CD8-positive, alpha-beta memory T cell (primary cell): Measurements from ENCODE around the gene SLC6A20. TPM values are rescaled to one million over a fixed set of nuclear protein-coding genes. Genes with fewer than 3 reads are reported as not detected.

Source experiments
- CTCF ChIA-PET: fragments of 350-600 bp; sonication (Branson Sonifier 250); formaldehyde crosslinking; loops from one replicate; lab custom pipeline; 2021; ENCODE audit warnings: antibody characterized with exemption; lab: Charles Lee
- POLR2A ChIA-PET: fragments of 350-600 bp; sonication (Branson Sonifier 250); formaldehyde crosslinking; loops from one replicate; lab custom pipeline; 2021; ENCODE audit warnings: antibody characterized with exemption; lab: Charles Lee
- DNase-seq, 5 donors: peaks; one replicate each; pipeline versions ENCODE4 v3.0.0 to v3.0.0-alpha.2; 2020 to 2022; ENCODE audit warnings: mixed read lengths in 1 of 5
- H3K27ac ChIP-seq: one replicate; pipeline ENCODE4 v1.7.0; 2013; ENCODE audit warnings: low read depth, mild to moderate bottlenecking, low read length, moderate library complexity
- H3K27me3 ChIP-seq: 2 replicates; pipeline ENCODE4 v1.7.0; 2013; ENCODE audit warnings: low read length, mild to moderate bottlenecking; ENCODE audit not compliant: insufficient read depth, poor library complexity, severe bottlenecking
- H3K36me3 ChIP-seq: 2 replicates; pipeline ENCODE4 v1.7.0; 2013; ENCODE audit warnings: mild to moderate bottlenecking, low read length, moderate library complexity; ENCODE audit not compliant: insufficient read depth
- H3K4me1 ChIP-seq: 2 replicates; pipeline ENCODE4 v1.7.0; 2013; ENCODE audit warnings: mild to moderate bottlenecking, low read length, moderate library complexity; ENCODE audit not compliant: insufficient read depth
- H3K4me3 ChIP-seq: 2 replicates; pipeline ENCODE4 v1.7.0; 2013; ENCODE audit warnings: mild to moderate bottlenecking, low read length
- H3K9me3 ChIP-seq: 2 replicates; pipeline ENCODE4 v1.7.0; 2013; ENCODE audit warnings: mild to moderate bottlenecking, low read length
- H3K27ac Mint-ChIP-seq, 8 donors: one replicate each; pipeline ENCODE4 v1.8.0; 2020 to 2021; ENCODE audit warnings: mixed read lengths in 8 of 8, mild to moderate bottlenecking in 6 of 8, inconsistent platforms in 3 of 8, moderate library complexity in 3 of 8
- H3K27me3 Mint-ChIP-seq, 2 donors: one replicate each; pipeline ENCODE4 v1.8.0; 2020 to 2021; ENCODE audit warnings: mixed read lengths in 2 of 2, mild to moderate bottlenecking in 1 of 2, moderate library complexity in 1 of 2
- H3K36me3 Mint-ChIP-seq, 3 donors: one replicate each; pipeline ENCODE4 v1.8.0; 2020 to 2021; ENCODE audit warnings: mixed read lengths in 3 of 3, inconsistent platforms in 1 of 3, mild to moderate bottlenecking in 1 of 3
- H3K4me1 Mint-ChIP-seq, 3 donors: one replicate each; pipeline ENCODE4 v1.8.0; 2020 to 2021; ENCODE audit warnings: mixed read lengths in 3 of 3, inconsistent platforms in 1 of 3, mild to moderate bottlenecking in 1 of 3
- H3K4me3 Mint-ChIP-seq, 7 donors: one replicate each; pipeline ENCODE4 v1.8.0; 2020 to 2021; ENCODE audit warnings: mixed read lengths in 7 of 7, mild to moderate bottlenecking in 6 of 7, moderate library complexity in 4 of 7, inconsistent platforms in 2 of 7
- H3K9me3 Mint-ChIP-seq, 5 donors: one replicate each; pipeline ENCODE4 v1.8.0; 2020 to 2022; ENCODE audit warnings: mixed read lengths in 5 of 5, mild to moderate bottlenecking in 3 of 5, moderate library complexity in 2 of 5, inconsistent platforms in 1 of 5
- polyA plus RNA-seq: library from polyadenylated mRNA; unstranded; fragments of 300-500 nt; fragmentation: Illumina TruSeq; gene quantifications from one replicate; pipeline ENCODE4 v1.2.3, GENCODE V29; 2021
- total RNA-seq, 2 experiments: library from RNA; stranded (reverse); gene quantifications; one replicate each; pipeline ENCODE4 v1.2.3, GENCODE V29; 2021

SLC6A20 gene
- total and polyA plus RNA-seq, 3 experiments from 2014 or later, result not detected

DNA sequence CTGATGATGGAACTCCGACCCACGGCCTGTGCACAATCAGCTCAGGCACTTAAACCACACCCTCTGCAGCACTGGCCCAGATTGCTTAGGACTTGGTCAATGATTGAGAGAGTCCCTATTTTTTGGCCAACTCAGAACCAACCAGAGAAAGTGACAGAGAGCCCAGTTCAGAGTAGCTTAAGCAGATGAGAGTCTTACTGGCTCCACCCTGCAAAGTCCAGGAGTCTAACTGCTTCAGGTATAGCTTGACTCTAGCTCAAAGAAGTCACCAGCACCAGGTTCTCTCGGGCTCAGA is 20.1 kb downstream of the SLC6A20 start:
- no peak for DNase-seq
- Mint-ChIP-seq H3K36me3 (no peaks in the 10 kb centered on the region), H3K9me3 (no peaks in the 10 kb centered on the region), H3K4me1 (peaks cover 6 to 17% (median 16%) of the 10 kb centered on the region in 3 donors), H3K27ac (no peak overlapping the region), H3K4me3 (no peak overlapping the region), H3K27me3 (peaks cover 4 to 5% of the 10 kb centered on the region in 2 donors)
- ChIA-PET CTCF (interaction anchor here (1.4 kb wide), 1 partner anchor 15 kb away, joined by 6 read pairs; no protein-coding TSS in a partner anchor), POLR2A (no interaction called here)
- Histone ChIP-seq H3K4me1 (no peaks in the 10 kb centered on the region), H3K36me3 (no peaks in the 10 kb centered on the region), H3K27ac (no peak overlapping the region), H3K4me3 (no peak overlapping the region), H3K9me3 (no peaks in the 10 kb centered on the region), H3K27me3 (peaks cover 4% of the 10 kb centered on the region)

DNA sequence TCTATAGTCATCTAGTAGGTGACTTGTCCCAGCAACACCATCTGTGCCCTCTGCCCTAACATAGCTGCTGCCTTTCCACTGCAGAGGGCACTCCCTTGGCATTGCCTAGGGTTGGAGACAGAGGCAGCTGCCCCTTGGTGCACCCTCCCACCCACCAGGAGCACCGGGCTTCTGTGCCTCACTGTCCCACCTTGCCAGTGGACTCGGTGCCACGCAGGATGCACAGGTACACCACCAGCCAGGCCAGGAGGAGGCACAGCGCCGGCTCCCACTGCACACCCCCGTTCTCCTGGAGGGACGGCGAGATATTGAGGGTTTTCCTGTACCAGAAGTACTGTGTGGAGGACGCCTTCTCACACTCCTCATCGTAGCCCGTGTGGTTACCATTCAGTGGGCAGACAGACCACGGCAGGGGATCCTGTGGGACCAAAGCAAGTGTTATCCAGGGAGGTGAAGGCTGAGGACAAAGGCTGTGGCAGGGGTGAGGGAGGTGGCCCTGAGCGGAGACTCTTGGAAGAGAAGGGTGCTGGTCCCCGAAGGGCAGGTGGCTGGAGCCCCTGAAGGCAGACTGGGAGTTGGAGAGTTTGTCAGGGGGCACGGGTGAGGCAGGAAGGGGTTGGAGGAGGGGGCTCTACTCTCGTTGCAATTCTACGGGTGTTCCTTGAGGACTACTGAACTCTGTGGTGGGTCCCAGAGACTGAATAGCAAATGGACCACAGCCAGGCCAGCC is 20.6 kb downstream of the SLC6A20 start:
- Mint-ChIP-seq H3K27ac (no peak overlapping the region), H3K27me3 (peaks cover 4 to 5% of the 10 kb centered on the region in 2 donors), H3K4me3 (no peak overlapping the region), H3K4me1 (peaks cover 6 to 17% (median 16%) of the 10 kb centered on the region in 3 donors), H3K9me3 (no peaks in the 10 kb centered on the region), H3K36me3 (no peaks in the 10 kb centered on the region)
- H3K4me1 ChIP-seq, result no peaks in the 10 kb centered on the region
- peaks cover 4% of the 10 kb centered on the region for H3K27me3 ChIP-seq
- H3K27ac ChIP-seq, result no peak overlapping the region
- POLR2A ChIA-PET, result no interaction called here
- CTCF ChIA-PET, result interaction anchor here (1.4 kb wide), 1 partner anchor 14 kb away, joined by 6 read pairs; no protein-coding TSS in a partner anchor
- no peaks in the 10 kb centered on the region for H3K9me3 ChIP-seq
- no peak for DNase-seq
- H3K36me3 ChIP-seq, result no peaks in the 10 kb centered on the region
- no peak overlapping the region for H3K4me3 ChIP-seq

DNA sequence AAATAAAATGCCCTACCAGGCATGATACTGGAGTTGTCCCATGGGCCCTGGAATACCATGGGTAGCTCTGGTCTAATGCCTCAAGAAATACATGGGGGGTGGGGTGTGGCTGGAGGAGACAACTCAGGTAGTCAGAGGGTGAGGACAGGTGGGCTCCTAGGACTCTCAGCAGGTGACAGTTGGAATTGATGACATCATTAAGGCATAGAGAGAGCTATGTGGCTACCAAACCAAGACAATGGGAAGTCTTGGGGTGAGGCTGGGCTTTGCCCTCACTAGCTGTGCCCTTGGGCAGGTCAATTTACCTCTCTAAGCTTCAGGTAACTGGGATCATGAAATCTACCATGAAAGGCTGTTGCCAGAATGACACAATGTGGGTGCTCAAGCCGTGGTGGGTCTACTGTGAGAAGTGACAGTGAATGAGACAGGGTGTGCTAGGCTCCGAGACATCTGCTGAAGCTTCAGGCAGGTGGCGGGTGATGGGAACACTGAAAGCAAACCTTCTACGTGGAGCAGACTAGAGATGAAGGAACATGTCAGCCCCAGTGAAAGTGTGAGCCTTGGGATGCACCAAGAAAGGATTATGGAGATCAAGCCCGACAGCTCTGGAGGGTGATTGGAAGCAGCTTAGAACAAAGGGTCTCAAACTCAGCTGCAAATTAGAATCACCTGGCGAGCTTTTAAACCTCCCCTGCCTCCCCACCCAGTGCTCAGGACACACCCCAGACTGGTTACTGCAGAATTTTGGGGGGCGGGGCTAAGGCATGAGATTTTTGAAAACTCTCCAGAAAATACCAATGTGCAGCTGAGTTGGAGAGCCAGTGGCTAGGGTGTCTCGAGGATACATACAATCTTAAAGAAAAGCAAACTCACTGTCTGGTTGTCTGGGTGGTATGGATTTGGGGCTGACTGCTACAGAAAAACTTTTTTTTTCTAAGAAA is 21.5 kb downstream of the SLC6A20 start:
- H3K4me1 Mint-ChIP-seq, result peaks cover 6 to 17% (median 16%) of the 10 kb centered on the region in 3 donors
- Histone ChIP-seq H3K9me3 (no peaks in the 10 kb centered on the region), H3K27me3 (peaks cover 4% of the 10 kb centered on the region), H3K36me3 (no peaks in the 10 kb centered on the region), H3K4me3 (no peak overlapping the region), H3K4me1 (no peaks in the 10 kb centered on the region), H3K27ac (no peak overlapping the region)
- no peaks in the 10 kb centered on the region for H3K9me3 Mint-ChIP-seq
- H3K27me3 Mint-ChIP-seq, result peaks cover 4 to 5% of the 10 kb centered on the region in 2 donors
- POLR2A ChIA-PET, result interaction anchor here (0.6 kb wide), 1 partner anchor 51 kb away, joined by 3 read pairs; no protein-coding TSS in a partner anchor
- H3K36me3 Mint-ChIP-seq, result no peaks in the 10 kb centered on the region
- no peak overlapping the region for H3K27ac Mint-ChIP-seq
- CTCF ChIA-PET, result no interaction called here
- H3K4me3 Mint-ChIP-seq, result no peak overlapping the region
- DNase-seq, result no peak

DNA sequence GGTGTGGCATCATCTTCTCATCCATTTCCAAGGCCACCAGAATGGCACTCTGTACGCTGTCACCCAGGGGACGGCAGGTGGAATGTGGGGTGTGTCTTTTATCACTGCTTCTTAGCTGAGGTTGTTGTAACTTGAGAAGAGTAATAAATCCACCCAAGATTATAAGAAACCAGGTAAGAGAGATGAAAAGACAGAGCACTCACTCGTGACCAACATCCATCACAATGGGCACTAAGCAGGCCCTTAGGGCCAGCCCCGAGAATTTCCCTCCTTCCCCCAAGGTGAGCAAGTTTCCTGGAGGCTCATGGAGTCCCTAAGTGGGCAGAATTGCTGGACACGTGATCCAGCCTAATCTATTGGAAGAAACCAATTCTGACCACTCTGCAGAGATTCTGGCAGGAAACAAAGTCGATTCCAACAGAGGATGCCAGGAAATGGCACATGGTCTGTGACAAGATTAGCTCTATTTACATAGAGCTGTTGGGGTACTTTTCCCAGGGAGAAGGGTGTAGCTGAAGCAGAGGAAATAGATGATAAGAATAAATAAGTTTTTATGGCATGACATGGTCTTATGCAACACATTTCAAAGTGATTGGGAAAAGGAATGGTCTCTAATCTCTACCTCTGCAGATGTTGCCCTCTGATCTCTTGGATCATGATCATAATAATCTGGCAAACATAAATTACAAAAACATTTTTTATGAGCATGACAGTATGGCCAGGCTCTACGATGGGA is 22.5 kb downstream of the SLC6A20 start:
- no peaks in the 10 kb centered on the region for H3K36me3 ChIP-seq
- peaks cover 4% of the 10 kb centered on the region for H3K27me3 ChIP-seq
- no peaks in the 10 kb centered on the region for H3K9me3 ChIP-seq
- ChIA-PET POLR2A (interaction anchor here (0.6 kb wide), 1 partner anchor 52 kb away, joined by 3 read pairs; no protein-coding TSS in a partner anchor), CTCF (no interaction called here)
- H3K4me1 ChIP-seq, result no peaks in the 10 kb centered on the region
- no peak for DNase-seq
- Mint-ChIP-seq H3K9me3 (no peaks in the 10 kb centered on the region), H3K36me3 (no peaks in the 10 kb centered on the region), H3K4me1 (peaks cover 6 to 17% (median 16%) of the 10 kb centered on the region in 3 donors), H3K4me3 (no peak overlapping the region), H3K27me3 (peaks cover 4 to 5% of the 10 kb centered on the region in 2 donors), H3K27ac (peak overlapping the region in 1 of 8 donors; percentile 54)
- H3K27ac ChIP-seq, result no peak overlapping the region
- H3K4me3 ChIP-seq, result no peak overlapping the region

DNA sequence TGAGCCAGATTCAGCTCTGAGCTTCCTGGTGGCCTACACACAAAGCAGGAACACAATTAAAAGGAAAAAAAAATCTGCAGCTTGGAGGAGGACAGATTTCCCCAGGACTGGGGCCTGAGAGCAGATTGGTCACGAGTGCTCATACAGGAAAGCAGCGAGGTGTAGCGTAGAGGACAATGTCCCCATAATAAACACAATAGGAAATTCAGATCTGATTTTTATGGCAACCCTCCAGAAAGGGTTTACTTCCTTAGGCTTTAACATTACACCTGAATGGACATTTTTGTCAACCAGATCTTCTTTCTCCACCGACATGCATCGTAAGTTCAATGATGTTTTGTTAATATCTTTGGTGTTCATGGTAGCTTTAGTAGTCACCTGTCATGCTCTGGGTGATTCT is 23.3 kb downstream of the SLC6A20 start:
- peaks cover 6 to 17% (median 16%) of the 10 kb centered on the region in 3 donors for H3K4me1 Mint-ChIP-seq
- Histone ChIP-seq H3K4me3 (no peak overlapping the region), H3K27ac (no peak overlapping the region), H3K27me3 (peaks cover 4% of the 10 kb centered on the region), H3K4me1 (no peaks in the 10 kb centered on the region), H3K36me3 (no peaks in the 10 kb centered on the region), H3K9me3 (no peaks in the 10 kb centered on the region)
- CTCF ChIA-PET, result no interaction called here
- peak overlapping the region in 1 of 7 donors; percentile 20 for H3K4me3 Mint-ChIP-seq
- no peaks in the 10 kb centered on the region for H3K9me3 Mint-ChIP-seq
- no peaks in the 10 kb centered on the region for H3K36me3 Mint-ChIP-seq
- POLR2A ChIA-PET, result no interaction called here
- peaks cover 2 to 4% of the 10 kb centered on the region in 2 donors for H3K27me3 Mint-ChIP-seq
- no peak for DNase-seq
- peak overlapping the region in 2 of 8 donors; percentile 20 to 82 for H3K27ac Mint-ChIP-seq

DNA sequence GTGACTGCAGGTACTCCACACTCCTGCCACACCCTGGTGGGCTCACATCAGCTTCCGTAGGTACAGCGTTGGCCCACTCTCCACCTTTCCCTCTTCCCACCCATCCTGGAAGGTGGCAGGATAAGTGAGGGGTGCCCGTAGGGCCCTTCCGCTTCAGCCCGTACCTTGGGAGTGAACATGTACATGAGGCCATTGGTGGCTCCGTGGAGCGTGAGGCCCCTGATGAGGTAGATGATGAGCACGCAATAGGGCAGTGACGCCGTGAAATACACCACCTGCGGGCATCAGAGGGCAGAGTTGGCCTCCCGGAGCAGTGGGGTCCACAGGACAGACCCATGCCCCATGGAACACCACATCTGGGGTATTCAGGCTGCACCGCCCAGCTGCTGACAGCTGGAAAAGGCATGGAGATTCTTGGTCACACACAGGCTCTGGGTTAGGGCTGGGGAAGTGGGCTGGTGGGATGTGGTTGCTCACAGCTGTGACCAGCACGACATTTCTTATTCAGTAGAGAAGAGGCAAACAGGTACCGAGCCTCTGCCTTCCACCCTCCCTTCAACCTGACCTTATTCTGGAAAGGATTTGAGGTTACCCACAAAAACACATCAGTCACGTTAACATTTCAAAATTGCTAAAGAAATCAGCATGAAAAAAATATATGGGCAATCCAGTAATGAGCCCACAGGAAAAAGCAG is 23.8 kb downstream of the SLC6A20 start:
- peaks cover 4 to 5% of the 10 kb centered on the region in 2 donors for H3K27me3 Mint-ChIP-seq
- peaks cover 6 to 17% (median 16%) of the 10 kb centered on the region in 3 donors for H3K4me1 Mint-ChIP-seq
- POLR2A ChIA-PET, result no interaction called here
- H3K9me3 Mint-ChIP-seq, result peaks cover 0 to 1% (median 0%) of the 10 kb centered on the region in 5 donors
- H3K36me3 Mint-ChIP-seq, result no peaks in the 10 kb centered on the region
- peak overlapping the region in 3 of 8 donors; percentile 5 to 21 (median 20) for H3K27ac Mint-ChIP-seq
- peak overlapping the region in 1 of 7 donors; percentile 20 for H3K4me3 Mint-ChIP-seq
- H3K4me3 ChIP-seq, result no peak overlapping the region
- H3K27me3 ChIP-seq, result peaks cover 4% of the 10 kb centered on the region
- CTCF ChIA-PET, result interaction anchor here (1.3 kb wide), 1 partner anchor 157 kb away, joined by 5 read pairs; no protein-coding TSS in a partner anchor
- no peak overlapping the region for H3K27ac ChIP-seq
- H3K9me3 ChIP-seq, result no peaks in the 10 kb centered on the region
- H3K36me3 ChIP-seq, result no peaks in the 10 kb centered on the region
- peak in 2 of 5 donors; percentile 26 to 52 for DNase-seq
- H3K4me1 ChIP-seq, result no peaks in the 10 kb centered on the region

DNA sequence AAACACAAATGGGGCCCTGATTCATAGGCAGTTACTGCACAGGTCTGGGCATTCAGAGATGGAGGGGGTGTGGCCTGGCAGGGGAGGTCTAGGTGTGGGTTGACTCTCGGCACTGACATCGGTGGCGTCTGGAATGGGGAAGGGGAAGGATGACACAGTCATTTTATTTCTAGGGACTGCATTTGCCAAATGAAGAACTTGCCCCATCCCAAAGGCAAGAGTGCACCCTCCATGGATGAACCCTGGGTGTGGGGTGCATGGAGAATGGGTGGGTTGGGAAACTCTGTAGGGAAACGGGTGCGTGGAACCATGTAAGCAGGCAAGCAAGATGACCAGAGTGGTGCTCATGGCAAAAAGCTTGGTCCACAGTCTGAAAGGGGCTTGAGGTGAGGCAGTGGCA is 24.5 kb downstream of the SLC6A20 start:
- no peak for DNase-seq
- no peaks in the 10 kb centered on the region for H3K4me1 ChIP-seq
- H3K27me3 ChIP-seq, result peaks cover 4% of the 10 kb centered on the region
- peaks cover 4% of the 10 kb centered on the region in 2 donors for H3K27me3 Mint-ChIP-seq
- H3K36me3 Mint-ChIP-seq, result no peaks in the 10 kb centered on the region
- peak overlapping the region in 2 of 8 donors; percentile 5 to 11 for H3K27ac Mint-ChIP-seq
- H3K4me3 ChIP-seq, result no peak overlapping the region
- H3K4me3 Mint-ChIP-seq, result no peak overlapping the region
- peaks cover 0 to 2% (median 0%) of the 10 kb centered on the region in 5 donors for H3K9me3 Mint-ChIP-seq
- no peaks in the 10 kb centered on the region for H3K36me3 ChIP-seq
- H3K9me3 ChIP-seq, result no peaks in the 10 kb centered on the region
- H3K27ac ChIP-seq, result no peak overlapping the region
- CTCF ChIA-PET, result interaction anchor here (1.3 to 2.3 kb wide), 3 partner anchors 11 to 307 kb away, joined by 5 read pairs; no protein-coding TSS in a partner anchor
- POLR2A ChIA-PET, result no interaction called here
- H3K4me1 Mint-ChIP-seq, result peaks cover 6 to 17% (median 16%) of the 10 kb centered on the region in 3 donors
